ENCODE measurements around the gene PLK1. TPM values are rescaled to one million over a fixed set of nuclear protein-coding genes. Genes with fewer than 3 reads are reported as not detected.

PLK1 gene
- total and polyA plus RNA-seq, 5 donors from 2014 or later: 1.4 to 4.2 (median 2.1) TPM

DNA sequence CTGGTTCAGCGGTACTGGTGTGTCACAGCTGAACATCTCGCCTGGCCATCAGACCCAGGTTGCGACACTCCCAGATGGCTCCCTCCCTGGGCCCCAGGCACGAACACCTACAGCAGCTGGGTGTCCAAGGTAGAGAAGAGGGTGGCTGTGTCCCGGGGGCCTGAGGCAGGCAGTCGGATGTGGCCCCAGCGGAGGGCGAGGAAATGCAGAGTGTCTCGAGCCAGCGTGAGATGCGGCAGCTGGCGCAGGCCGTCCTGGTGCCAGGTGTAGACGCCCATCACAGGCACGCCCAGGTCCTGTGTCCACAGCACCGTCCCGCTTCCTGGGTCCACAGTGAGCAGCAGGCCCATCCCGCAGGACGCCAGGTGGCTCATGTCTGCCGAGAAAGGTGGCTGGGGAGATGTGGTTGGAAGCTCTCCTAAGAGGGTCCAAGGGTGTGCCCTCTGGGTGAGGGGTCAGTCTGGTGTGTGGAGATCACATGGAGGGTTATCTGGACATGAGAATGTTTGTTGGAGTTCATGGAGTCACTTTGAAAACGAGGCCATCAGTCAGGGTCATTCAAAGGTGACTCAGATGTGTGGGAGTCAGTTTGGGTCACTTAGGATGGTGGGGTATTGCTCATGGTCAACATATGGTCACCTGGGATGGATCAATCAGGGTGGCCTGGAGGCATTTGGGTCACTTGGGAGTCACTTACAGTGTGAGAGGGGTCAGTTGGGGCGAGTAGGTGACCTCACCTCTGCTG lies 26.3 kb downstream of the PLK1 start:
- ATAC-seq (ENCODE audit: low read depth in 2 of 2) (no peak), DNase-seq (no peak)
- Mint-ChIP-seq H3K4me3 (no peak overlapping the region), H3K4me1 (peaks cover 0 to 5% (median 0%) of the 10 kb centered on the region in 4 donors), H3K27ac (no peak overlapping the region), H3K36me3 (peaks cover 3% of the 10 kb centered on the region), H3K27me3 (peaks cover 21% of the 10 kb centered on the region), H3K9me3 (peaks cover 0 to 13% (median 5%) of the 10 kb centered on the region in 7 donors)
- Histone ChIP-seq H3K4me3 (ENCODE audit: low read depth, low read length) (no peak overlapping the region), H3K4me1 (ENCODE audit: control insufficient read depth, insufficient read depth, low read length, poor library complexity, severe bottlenecking) (no peaks in the 10 kb centered on the region), H3K9me3 (ENCODE audit: control insufficient read depth in 2 of 2, low read length in 2 of 2) (peaks cover 9 to 11% of the 10 kb centered on the region in 2 experiments), H3K27me3 (ENCODE audit: control insufficient read depth, insufficient read depth, low read length) (peaks cover 4% of the 10 kb centered on the region), H3K27ac (ENCODE audit: insufficient read depth, low read length, poor library complexity, severe bottlenecking) (no peak overlapping the region), H3K36me3 (ENCODE audit: control insufficient read depth, insufficient read depth, low read length) (no peaks in the 10 kb centered on the region)

GRCh38 chr16:23705517-23705902 lies 26.8 kb downstream of the PLK1 start:
- peaks cover 10 to 12% of the 10 kb centered on the region in 2 experiments for H3K9me3 ChIP-seq (ENCODE audit: control insufficient read depth in 2 of 2, low read length in 2 of 2)
- no peak for DNase-seq
- H3K4me3 Mint-ChIP-seq: no peak overlapping the region

DNA sequence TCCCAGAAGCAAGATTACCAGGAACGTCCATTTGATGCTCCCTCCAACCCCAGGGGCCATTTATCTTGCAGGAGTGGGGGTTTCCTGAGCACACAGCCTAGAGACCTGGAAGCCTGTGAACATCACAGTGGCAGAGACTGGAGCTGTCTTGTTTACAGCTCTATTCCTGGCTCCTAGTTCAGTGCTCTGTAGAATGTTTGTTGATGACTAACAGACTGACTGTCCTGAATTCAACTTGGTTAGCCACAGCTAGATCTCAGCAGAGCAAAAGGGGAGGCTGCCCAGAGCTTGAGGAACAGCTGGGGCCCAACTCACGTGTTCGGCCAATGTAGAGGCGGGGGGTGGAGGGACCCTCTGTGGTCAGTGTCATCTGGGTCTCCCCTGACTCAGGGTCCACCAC lies 27.8 kb downstream of the PLK1 start:
- no peaks in the 10 kb centered on the region for H3K36me3 ChIP-seq (ENCODE audit: control insufficient read depth, insufficient read depth, low read length)
- peaks cover 4% of the 10 kb centered on the region for H3K27me3 ChIP-seq (ENCODE audit: control insufficient read depth, insufficient read depth, low read length)
- Mint-ChIP-seq H3K4me3 (no peak overlapping the region), H3K9me3 (peaks cover 1 to 18% (median 10%) of the 10 kb centered on the region in 7 donors), H3K36me3 (peaks cover 3% of the 10 kb centered on the region), H3K4me1 (peaks cover 0 to 5% (median 0%) of the 10 kb centered on the region in 4 donors), H3K27ac (no peak overlapping the region), H3K27me3 (peaks cover 35% of the 10 kb centered on the region)
- ATAC-seq (ENCODE audit: low read depth in 2 of 2): no peak
- H3K4me1 ChIP-seq (ENCODE audit: control insufficient read depth, insufficient read depth, low read length, poor library complexity, severe bottlenecking): no peaks in the 10 kb centered on the region
- H3K27ac ChIP-seq (ENCODE audit: insufficient read depth, low read length, poor library complexity, severe bottlenecking): no peak overlapping the region
- peaks cover 10 to 12% of the 10 kb centered on the region in 2 experiments for H3K9me3 ChIP-seq (ENCODE audit: control insufficient read depth in 2 of 2, low read length in 2 of 2)
- no peak for DNase-seq
- no peak overlapping the region for H3K4me3 ChIP-seq (ENCODE audit: low read depth, low read length)

More at GRCh38 chr16:23705517-23705902, 26.8 kb downstream of the PLK1 start:
- Histone ChIP-seq H3K27me3 (ENCODE audit: control insufficient read depth, insufficient read depth, low read length) (peaks cover 4% of the 10 kb centered on the region), H3K4me1 (ENCODE audit: control insufficient read depth, insufficient read depth, low read length, poor library complexity, severe bottlenecking) (no peaks in the 10 kb centered on the region), H3K4me3 (ENCODE audit: low read depth, low read length) (no peak overlapping the region), H3K27ac (ENCODE audit: insufficient read depth, low read length, poor library complexity, severe bottlenecking) (no peak overlapping the region), H3K36me3 (ENCODE audit: control insufficient read depth, insufficient read depth, low read length) (no peaks in the 10 kb centered on the region)
- Mint-ChIP-seq H3K4me1 (peaks cover 0 to 5% (median 0%) of the 10 kb centered on the region in 4 donors), H3K36me3 (peaks cover 3% of the 10 kb centered on the region), H3K9me3 (peaks cover 1 to 18% (median 9%) of the 10 kb centered on the region in 7 donors), H3K27ac (no peak overlapping the region), H3K27me3 (peaks cover 26% of the 10 kb centered on the region)
- no peak for ATAC-seq (ENCODE audit: low read depth in 2 of 2)

DNA sequence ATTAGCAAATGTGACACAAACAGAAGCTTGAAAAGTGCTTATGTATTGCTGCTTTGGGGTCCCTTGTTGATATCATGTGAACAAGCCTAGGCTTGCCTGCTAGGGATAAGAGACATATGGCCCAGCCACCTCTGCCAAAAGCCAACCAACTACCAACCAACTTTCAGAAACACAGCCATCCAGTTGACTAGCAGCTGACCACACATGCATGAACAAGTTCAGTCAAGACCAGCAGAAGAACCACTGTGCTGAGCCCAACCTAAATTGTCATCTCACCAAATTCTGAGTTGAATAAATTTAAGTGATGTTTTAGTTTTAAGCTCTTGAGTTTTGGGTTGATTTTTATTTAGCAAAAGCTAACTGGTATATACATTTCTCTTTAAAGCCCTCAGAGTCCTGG lies 30.8 kb downstream of the PLK1 start:
- no peak overlapping the region for H3K27ac ChIP-seq (ENCODE audit: insufficient read depth, low read length, poor library complexity, severe bottlenecking)
- Mint-ChIP-seq H3K36me3 (no peaks in the 10 kb centered on the region), H3K9me3 (peaks cover 0 to 11% (median 6%) of the 10 kb centered on the region in 7 donors), H3K4me1 (no peaks in the 10 kb centered on the region), H3K27ac (no peak overlapping the region), H3K27me3 (peaks cover 38% of the 10 kb centered on the region), H3K4me3 (no peak overlapping the region)
- DNase-seq (no peak), ATAC-seq (ENCODE audit: low read depth in 2 of 2) (no peak)
- H3K4me1 ChIP-seq (ENCODE audit: control insufficient read depth, insufficient read depth, low read length, poor library complexity, severe bottlenecking): no peaks in the 10 kb centered on the region
- H3K4me3 ChIP-seq (ENCODE audit: low read depth, low read length): no peak overlapping the region
- H3K9me3 ChIP-seq (ENCODE audit: control insufficient read depth in 2 of 2, low read length in 2 of 2): peaks cover 6 to 10% of the 10 kb centered on the region in 2 experiments
- H3K27me3 ChIP-seq (ENCODE audit: control insufficient read depth, insufficient read depth, low read length): no peaks in the 10 kb centered on the region
- H3K36me3 ChIP-seq (ENCODE audit: control insufficient read depth, insufficient read depth, low read length): no peaks in the 10 kb centered on the region

DNA sequence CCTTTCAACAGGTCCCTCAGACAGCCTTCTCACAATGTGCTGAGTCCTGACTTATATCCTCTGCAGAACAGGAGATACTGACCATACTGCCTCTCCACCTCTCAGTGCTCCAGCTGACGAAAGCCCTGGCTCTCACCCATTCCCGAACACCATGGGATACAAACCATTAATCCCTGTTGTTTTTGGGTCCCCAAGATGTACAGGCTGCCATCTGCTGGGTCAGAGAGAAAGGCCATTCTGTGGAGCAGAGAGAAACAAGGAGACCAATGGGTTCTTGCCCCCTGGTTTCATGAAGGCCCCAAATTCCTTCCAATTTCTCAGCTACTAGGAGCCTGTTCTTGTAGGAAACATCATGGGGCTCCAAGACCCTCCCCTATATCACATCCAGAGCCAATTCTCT lies 31.3 kb downstream of the PLK1 start:
- H3K4me3 ChIP-seq (ENCODE audit: low read depth, low read length): no peak overlapping the region
- peaks cover 6 to 10% of the 10 kb centered on the region in 2 experiments for H3K9me3 ChIP-seq (ENCODE audit: control insufficient read depth in 2 of 2, low read length in 2 of 2)
- no peaks in the 10 kb centered on the region for H3K4me1 ChIP-seq (ENCODE audit: control insufficient read depth, insufficient read depth, low read length, poor library complexity, severe bottlenecking)
- DNase-seq (no peak), ATAC-seq (ENCODE audit: low read depth in 2 of 2) (no peak)
- no peaks in the 10 kb centered on the region for H3K27me3 ChIP-seq (ENCODE audit: control insufficient read depth, insufficient read depth, low read length)
- no peaks in the 10 kb centered on the region for H3K36me3 ChIP-seq (ENCODE audit: control insufficient read depth, insufficient read depth, low read length)
- no peak overlapping the region for H3K27ac ChIP-seq (ENCODE audit: insufficient read depth, low read length, poor library complexity, severe bottlenecking)
- no peak overlapping the region for H3K27ac Mint-ChIP-seq
- H3K27me3 Mint-ChIP-seq: peaks cover 41% of the 10 kb centered on the region
- no peak overlapping the region for H3K4me3 Mint-ChIP-seq
- peaks cover 0 to 11% (median 5%) of the 10 kb centered on the region in 7 donors for H3K9me3 Mint-ChIP-seq
- no peaks in the 10 kb centered on the region for H3K36me3 Mint-ChIP-seq
- no peaks in the 10 kb centered on the region for H3K4me1 Mint-ChIP-seq

DNA sequence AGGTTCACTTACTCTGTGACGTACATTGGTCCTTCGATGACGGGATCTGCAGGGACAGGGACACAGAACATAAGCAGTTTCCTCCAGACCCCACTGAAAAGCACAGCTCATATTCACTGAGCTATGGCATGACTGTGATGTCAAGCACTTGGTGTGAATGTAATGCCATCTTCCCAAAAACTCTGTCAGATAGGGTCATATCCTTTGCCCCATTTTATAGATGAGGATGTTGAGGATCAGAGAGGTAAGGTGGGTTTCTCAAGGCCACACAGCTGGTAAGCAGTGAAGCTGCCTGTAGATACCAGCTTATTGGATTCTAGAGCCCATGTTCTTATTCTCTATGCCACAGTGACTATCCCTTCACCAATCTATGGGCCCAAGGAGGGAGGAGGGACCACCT lies 31.8 kb downstream of the PLK1 start:
- no peaks in the 10 kb centered on the region for H3K27me3 ChIP-seq (ENCODE audit: control insufficient read depth, insufficient read depth, low read length)

DNA sequence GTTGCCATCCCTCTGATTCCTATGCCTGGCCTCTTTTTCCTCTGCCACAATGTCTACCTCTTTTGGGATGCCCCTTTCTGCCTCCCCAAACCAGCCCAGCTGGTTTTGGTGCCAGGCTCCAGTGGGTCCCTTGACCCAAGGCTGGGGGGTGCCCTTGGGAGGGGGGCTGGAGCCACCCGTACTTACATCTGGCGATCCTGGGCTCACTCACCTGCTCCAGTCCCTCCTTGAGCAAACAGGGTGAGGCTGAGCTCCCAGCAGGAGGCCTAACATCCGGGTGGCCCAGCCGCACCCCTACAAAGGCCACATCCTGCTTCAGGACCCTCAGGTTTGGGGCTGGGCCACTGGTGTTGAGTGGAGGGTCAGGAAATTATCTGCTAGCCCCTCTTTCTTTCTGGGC lies 33.1 kb downstream of the PLK1 start:
- H3K27me3 Mint-ChIP-seq: peaks cover 47% of the 10 kb centered on the region
- H3K27ac Mint-ChIP-seq: peak overlapping the region in 1 of 3 donors; percentile 36
- Histone ChIP-seq H3K27me3 (ENCODE audit: control insufficient read depth, insufficient read depth, low read length) (no peaks in the 10 kb centered on the region), H3K9me3 (ENCODE audit: control insufficient read depth in 2 of 2, low read length in 2 of 2) (peaks cover 6 to 10% of the 10 kb centered on the region in 2 experiments), H3K4me3 (ENCODE audit: low read depth, low read length) (no peak overlapping the region), H3K36me3 (ENCODE audit: control insufficient read depth, insufficient read depth, low read length) (no peaks in the 10 kb centered on the region), H3K27ac (ENCODE audit: insufficient read depth, low read length, poor library complexity, severe bottlenecking) (no peak overlapping the region), H3K4me1 (ENCODE audit: control insufficient read depth, insufficient read depth, low read length, poor library complexity, severe bottlenecking) (no peaks in the 10 kb centered on the region)
- H3K36me3 Mint-ChIP-seq: no peaks in the 10 kb centered on the region
- no peaks in the 10 kb centered on the region for H3K4me1 Mint-ChIP-seq
- H3K4me3 Mint-ChIP-seq: no peak overlapping the region
- H3K9me3 Mint-ChIP-seq: peaks cover 0 to 11% (median 5%) of the 10 kb centered on the region in 7 donors
- DNase-seq (no peak), ATAC-seq (ENCODE audit: low read depth in 2 of 2) (no peak)

More for the DNA sequence above, 31.8 kb downstream of the PLK1 start:
- H3K27me3 Mint-ChIP-seq: peaks cover 41% of the 10 kb centered on the region
- no peak overlapping the region for H3K4me3 Mint-ChIP-seq
- no peak for ATAC-seq (ENCODE audit: low read depth in 2 of 2)
- H3K27ac Mint-ChIP-seq: no peak overlapping the region
- no peaks in the 10 kb centered on the region for H3K36me3 Mint-ChIP-seq
- Histone ChIP-seq H3K9me3 (ENCODE audit: control insufficient read depth in 2 of 2, low read length in 2 of 2) (peaks cover 6 to 10% of the 10 kb centered on the region in 2 experiments), H3K4me3 (ENCODE audit: low read depth, low read length) (no peak overlapping the region), H3K36me3 (ENCODE audit: control insufficient read depth, insufficient read depth, low read length) (no peaks in the 10 kb centered on the region), H3K27ac (ENCODE audit: insufficient read depth, low read length, poor library complexity, severe bottlenecking) (no peak overlapping the region), H3K4me1 (ENCODE audit: control insufficient read depth, insufficient read depth, low read length, poor library complexity, severe bottlenecking) (no peaks in the 10 kb centered on the region)
- no peak for DNase-seq
- H3K4me1 Mint-ChIP-seq: no peaks in the 10 kb centered on the region
- peaks cover 0 to 11% (median 5%) of the 10 kb centered on the region in 7 donors for H3K9me3 Mint-ChIP-seq

GRCh38 chr16:23712976-23713375 lies 34.3 kb downstream of the PLK1 start, which contains the start of gene ERN2:
TSS of gene ERN2 (minus strand) at chr16:23713222. CDS start at chr16:23713187, 35 bp downstream.
- Histone ChIP-seq H3K27me3 (ENCODE audit: control insufficient read depth, insufficient read depth, low read length) (no peaks in the 10 kb centered on the region), H3K36me3 (ENCODE audit: control insufficient read depth, insufficient read depth, low read length) (no peaks in the 10 kb centered on the region), H3K9me3 (ENCODE audit: control insufficient read depth in 2 of 2, low read length in 2 of 2) (peaks cover 6 to 10% of the 10 kb centered on the region in 2 experiments), H3K4me1 (ENCODE audit: control insufficient read depth, insufficient read depth, low read length, poor library complexity, severe bottlenecking) (no peaks in the 10 kb centered on the region), H3K27ac (ENCODE audit: insufficient read depth, low read length, poor library complexity, severe bottlenecking) (no peak within 1 kb of the TSS), H3K4me3 (ENCODE audit: low read depth, low read length) (no peak within 1 kb of the TSS)
- peaks cover 59% of the 10 kb centered on the region for H3K27me3 Mint-ChIP-seq
- no peak for ATAC-seq (ENCODE audit: low read depth in 2 of 2)
- H3K4me1 Mint-ChIP-seq: no peaks in the 10 kb centered on the region
- peaks cover 0 to 11% (median 7%) of the 10 kb centered on the region in 7 donors for H3K9me3 Mint-ChIP-seq
- H3K4me3 Mint-ChIP-seq: peak within 1 kb of the TSS in 2 of 4 donors; percentile 29 to 67
- DNase-seq: no peak
- no peak within 1 kb of the TSS for H3K27ac Mint-ChIP-seq
- H3K36me3 Mint-ChIP-seq: no peaks in the 10 kb centered on the region
